GDM1 (cell line): Measurements from ENCODE around the gene TSSK6.

Source experiments
- DNase-seq: peaks from one replicate; lab custom pipeline; 2025; lab: John Stamatoyannopoulos, UW

Gene TSSK6

GRCh38 chr19:19514881-19515641, at the start of gene TSSK6:
TSS of gene TSSK6 (minus strand) at chr19:19515548. CDS start at chr19:19515427, 121 bp downstream.
- no peak for DNase-seq

- DNase-seq, result no peak
Observed at GRCh38 chr19:19563348-19563848, 48.0 kb upstream of the TSSK6 start.

GRCh38 chr19:19562665-19563347, 47.5 kb upstream of the TSSK6 start:
- DNase-seq, result no peak

GRCh38 chr19:19561946-19562664, 46.8 kb upstream of the TSSK6 start:
- DNase-seq, result no peak

DNA sequence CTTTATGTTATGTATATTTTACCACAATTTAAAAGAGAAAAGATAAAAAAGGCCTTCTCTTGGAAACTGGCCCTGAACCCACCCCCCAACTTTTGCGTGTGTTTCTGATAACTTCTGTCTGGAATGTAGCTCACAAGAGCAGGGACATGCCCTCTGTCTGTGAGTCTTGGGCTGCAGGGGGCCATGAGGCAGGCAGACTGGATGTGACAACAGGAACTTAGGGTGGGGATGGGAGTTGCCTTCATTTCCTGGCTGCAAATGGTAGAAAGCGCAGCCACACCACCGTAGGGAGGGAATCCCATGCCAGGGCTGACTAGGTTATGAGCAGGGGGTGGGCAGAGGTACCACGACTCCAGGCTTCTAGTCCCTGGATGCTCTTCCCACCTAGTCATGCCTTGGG, 44.6 kb upstream of the TSSK6 start:
- DNase-seq, result no peak

GRCh38 chr19:19558636-19559035, 43.3 kb upstream of the TSSK6 start:
- no peak for DNase-seq

DNA sequence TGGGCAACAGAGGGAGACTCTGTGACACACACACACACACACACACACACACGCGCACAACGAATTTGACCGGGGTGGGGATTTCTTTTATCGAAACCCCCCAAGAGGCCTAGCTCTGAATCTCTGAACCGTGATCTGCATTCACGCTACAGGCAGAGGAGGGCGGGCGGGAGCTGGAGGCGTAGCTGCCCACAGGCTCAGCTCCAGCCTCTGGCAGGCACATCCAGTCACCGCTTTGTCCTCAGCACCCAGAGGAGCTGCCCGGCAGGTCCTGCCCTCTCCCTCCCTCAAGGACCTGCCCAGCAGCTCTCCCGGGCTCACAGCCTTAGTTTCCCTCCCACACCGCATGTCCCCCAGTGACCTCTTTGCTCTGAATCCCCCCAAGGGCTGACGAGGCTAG, 42.7 kb upstream of the TSSK6 start:
- DNase-seq, result no peak

DNA sequence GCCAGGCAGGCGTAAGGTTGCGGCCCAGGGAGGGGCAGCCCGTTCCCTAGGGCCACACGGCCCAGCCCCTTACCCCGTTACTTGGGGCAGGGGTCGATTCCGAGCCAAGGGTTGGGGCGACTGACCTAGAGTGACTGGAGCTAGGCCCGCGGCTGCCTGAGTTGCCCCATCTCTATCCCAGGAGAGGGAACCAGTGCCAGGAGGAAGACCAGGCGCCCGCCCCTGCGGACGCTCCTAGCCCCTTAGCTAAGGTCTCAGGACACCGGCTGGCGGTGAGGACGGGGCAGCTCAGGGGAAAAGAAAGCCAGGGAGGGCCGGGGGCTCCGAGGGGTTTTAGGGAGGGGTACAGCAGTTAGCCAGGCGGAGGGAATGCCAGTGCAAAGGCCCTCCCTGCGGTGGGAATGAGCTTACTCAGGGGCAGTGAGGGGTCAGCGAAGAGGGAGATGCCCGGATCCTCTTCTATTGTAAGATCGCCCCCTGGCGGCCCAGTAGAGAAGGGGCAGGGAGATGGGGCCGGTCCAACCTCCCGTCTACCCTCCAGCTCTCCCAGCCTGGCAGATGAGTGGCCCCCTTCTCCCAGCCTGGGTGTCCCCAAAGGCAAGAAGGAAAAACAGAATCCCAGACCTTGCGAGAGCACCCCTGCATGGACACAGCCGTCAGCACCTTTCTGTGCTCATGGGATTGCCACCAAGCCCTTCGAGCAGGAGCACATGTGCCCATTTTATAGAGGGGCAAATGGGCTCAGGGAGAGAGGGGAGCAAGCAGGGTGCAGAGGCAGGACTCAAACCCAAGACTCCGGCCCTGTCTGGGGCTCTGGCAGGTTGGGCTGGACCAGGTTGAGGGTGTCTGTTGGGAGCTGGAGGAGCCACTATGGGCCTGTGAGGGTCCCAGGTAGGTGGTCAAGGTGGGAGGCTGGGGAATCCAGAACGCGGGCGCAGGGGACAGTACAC, 39.0 kb upstream of the TSSK6 start:
- DNase-seq, result no peak

DNA sequence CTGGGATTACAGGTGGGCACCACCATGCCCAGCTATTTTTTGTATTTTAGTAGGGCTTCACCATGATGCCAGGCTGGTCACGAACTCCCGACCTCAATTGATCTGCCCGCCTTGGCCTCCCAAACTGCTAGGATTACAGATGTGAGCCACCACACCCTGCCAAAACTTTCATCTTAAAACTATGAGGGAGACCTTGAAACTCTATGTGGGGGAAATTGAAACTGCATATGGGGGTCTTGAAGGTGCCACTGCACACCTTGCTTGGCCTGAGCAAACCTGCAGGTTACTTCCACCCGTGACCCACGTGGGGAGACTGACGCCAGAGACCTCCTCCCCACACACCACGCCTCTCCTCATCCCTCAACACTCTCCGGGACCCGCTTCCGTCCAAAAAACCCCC, 38.3 kb upstream of the TSSK6 start:
- DNase-seq, result no peak

- no peak for DNase-seq
Observed at GRCh38 chr19:19552798-19553197, 37.5 kb upstream of the TSSK6 start.

GRCh38 chr19:19551853-19552192, 36.5 kb upstream of the TSSK6 start:
- no peak for DNase-seq

- DNase-seq, result no peak
Observed at GRCh38 chr19:19550972-19551852, 35.9 kb upstream of the TSSK6 start.

- DNase-seq, result no peak
Observed at GRCh38 chr19:19550485-19550929, 35.2 kb upstream of the TSSK6 start.

DNA sequence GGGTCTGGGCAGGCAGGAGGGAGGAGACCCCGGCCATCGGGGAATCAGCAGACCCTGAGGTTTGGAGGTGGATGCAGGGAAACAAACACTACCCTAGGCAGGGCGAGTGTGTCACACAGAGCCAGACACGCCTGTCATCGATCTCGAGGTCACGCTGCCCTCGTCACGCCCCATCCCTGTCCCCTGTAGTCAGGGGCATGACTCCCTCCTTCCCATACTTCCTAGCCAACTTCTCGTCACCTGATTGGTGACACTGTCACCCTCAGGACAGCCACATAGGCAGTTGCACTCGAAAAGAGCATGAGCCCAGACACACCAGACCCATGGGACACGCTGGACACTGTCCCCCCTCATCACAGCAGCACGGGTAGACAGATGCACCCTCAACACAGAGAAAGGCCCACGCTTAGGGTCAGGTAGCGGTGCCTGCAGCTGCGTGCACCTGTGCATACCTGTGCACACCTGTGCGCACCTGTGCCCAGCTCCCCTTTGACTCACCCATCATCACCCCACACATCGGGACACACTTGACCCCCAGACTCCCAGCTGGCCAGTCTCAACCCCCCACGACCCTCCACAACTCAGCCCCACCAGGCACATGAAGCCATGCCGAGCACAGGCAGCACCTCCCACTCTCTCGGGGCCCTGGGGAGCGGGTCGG, 34.6 kb upstream of the TSSK6 start:
- no peak for DNase-seq

DNA sequence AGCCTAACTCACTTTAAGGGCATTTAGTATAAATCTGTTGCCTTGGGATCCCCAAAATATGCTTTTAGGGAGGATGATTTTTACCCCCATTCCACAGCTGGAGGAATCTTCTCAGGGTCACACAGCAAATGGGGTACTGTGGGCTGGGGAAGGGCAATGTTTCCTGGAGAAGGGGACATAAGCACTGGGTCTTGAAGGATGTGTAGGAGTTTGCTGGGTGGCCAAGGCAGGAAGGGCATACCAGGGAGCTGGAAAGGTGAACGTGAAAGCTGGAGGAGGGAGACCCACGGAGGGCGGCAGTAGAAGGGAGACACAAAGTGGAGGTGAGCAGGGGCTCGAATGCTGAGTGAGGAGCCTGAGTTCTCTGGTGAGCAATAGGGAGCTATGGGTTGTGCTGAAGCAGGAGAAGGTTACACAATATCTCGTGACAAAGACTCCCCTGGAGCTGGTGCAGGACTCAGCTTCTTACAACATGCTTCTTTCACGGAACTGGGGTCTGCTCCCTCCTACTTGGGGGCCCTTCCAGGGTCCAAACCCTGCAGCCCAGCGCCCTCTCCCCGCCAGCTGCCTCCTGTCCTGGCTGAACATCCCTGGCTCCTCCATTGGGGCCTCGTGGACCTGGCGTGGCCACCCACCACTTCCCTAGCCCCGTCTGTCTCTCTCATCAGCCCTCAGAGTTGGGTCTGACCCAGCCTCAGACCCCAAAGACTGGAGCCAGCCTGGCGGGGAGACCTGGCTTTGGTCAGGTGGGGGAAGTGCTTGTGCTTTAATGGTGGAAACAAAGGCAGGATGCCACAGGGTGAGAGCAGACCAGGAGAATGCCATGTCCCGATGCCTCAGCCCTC, 33.8 kb upstream of the TSSK6 start:
- DNase-seq, result no peak

DNA sequence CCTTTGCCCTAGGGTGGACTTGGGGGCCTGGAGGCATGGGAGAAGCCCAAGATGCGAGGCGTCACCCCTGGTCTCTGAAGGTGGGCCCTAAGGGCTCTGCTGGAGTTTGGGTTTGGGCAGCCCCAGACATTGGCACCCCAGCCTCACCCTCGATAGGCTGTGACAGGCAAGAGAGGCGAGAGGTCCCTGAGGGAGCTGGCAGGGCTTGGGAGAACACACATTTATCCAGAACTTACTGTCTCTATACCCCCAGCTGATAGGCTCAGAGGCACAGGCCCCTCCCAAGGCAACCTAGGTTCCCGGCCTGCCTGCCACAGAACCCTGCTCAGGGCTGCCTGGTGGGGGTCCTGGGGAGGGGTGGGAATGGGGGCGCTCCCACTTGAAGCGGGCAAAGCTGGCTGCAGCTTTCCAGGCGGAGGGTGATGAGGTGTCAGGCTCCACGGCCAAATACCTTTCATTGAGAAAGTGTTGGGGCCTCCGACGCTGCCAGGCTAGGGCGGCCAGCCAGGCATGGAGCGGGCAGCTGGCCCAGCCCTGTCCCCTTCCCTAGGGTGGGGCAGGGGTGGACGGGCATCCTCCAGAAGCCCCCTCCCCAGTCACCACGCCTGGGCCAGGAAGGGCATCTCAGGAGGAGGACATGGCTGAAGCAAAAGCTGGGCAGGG, 32.5 kb upstream of the TSSK6 start:
- DNase-seq, result no peak

- no peak for DNase-seq
Observed at GRCh38 chr19:19546751-19547162, 31.4 kb upstream of the TSSK6 start.

DNA sequence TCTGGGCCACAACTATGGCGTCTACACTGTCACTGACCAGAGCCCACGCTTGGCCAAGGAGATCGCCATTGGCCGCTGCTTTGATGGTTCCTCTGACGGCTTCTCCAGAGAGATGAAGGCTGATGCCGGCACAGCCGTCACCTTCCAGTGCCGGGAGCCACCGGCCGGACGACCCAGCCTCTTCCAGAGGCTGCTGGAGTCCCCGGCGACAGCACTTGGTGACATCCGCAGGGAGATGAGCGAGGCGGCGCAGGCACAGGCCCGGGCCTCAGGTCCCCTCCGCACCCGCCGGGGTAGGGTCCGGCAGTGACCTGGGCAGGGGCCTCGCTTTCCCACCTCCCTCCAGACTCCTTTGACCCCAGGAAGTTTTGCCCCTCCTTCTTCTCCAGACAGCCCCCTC, 30.4 kb upstream of the TSSK6 start:
- DNase-seq, result no peak
